HG02973 (cell line): ENCODE measurements around the gene DMKN.

ENCODE experiments used
- ATAC-seq: cut with Tn5 transposase; IDR thresholded peaks from one replicate; pipeline ENCODE4 v1.9.1; 2021; ENCODE audit warnings: moderate library complexity; ENCODE audit not compliant: unreplicated experiment

Gene DMKN

GRCh38 chr19:35528218-35529038, 15.0 kb upstream of the DMKN start, which contains the start of gene SBSN:
Gene SBSN (minus strand): TSS chr19:35528311. CDS start chr19:35528281, 30 bp downstream.
- ATAC-seq: no peak

GRCh38 chr19:35525873-35526272, 12.4 kb upstream of the DMKN start:
- ATAC-seq: no peak

- no peak for ATAC-seq
Measured at GRCh38 chr19:35524181-35524837, 10.9 kb upstream of the DMKN start.

GRCh38 chr19:35522745-35523327, 9.4 kb upstream of the DMKN start:
- no peak for ATAC-seq

- no peak for ATAC-seq
Measured at GRCh38 chr19:35521124-35521743, 7.8 kb upstream of the DMKN start.

- ATAC-seq: no peak
Measured at GRCh38 chr19:35519291-35519690, 5.8 kb upstream of the DMKN start.

GRCh38 chr19:35518313-35518712, 4.9 kb upstream of the DMKN start:
- no peak for ATAC-seq

GRCh38 chr19:35517342-35517741, 3.9 kb upstream of the DMKN start:
- no peak for ATAC-seq

GRCh38 chr19:35516310-35516709, 2.9 kb upstream of the DMKN start:
- ATAC-seq: no peak

- ATAC-seq: no peak
Measured at GRCh38 chr19:35514282-35514809, 897 bp upstream of the DMKN start.

- ATAC-seq: no peak
Measured at GRCh38 chr19:35512831-35513627, 420 bp downstream of the DMKN start.

GRCh38 chr19:35511337-35511736, 2.1 kb downstream of the DMKN start:
- ATAC-seq: no peak

GRCh38 chr19:35510626-35510964, 2.9 kb downstream of the DMKN start:
- no peak for ATAC-seq

GRCh38 chr19:35509861-35510625, 3.4 kb downstream of the DMKN start:
- ATAC-seq: no peak

- no peak for ATAC-seq
Measured at GRCh38 chr19:35509018-35509652, 4.3 kb downstream of the DMKN start.

- ATAC-seq: no peak
Measured at GRCh38 chr19:35508129-35508528, 5.3 kb downstream of the DMKN start.

- ATAC-seq: no peak
Measured at GRCh38 chr19:35507561-35507960, 5.9 kb downstream of the DMKN start.

GRCh38 chr19:35506011-35506410, 7.4 kb downstream of the DMKN start:
- no peak for ATAC-seq

GRCh38 chr19:35502751-35503150, 10.7 kb downstream of the DMKN start:
- ATAC-seq: no peak
